ENCODE measurements around the gene GPATCH2L.

Gene GPATCH2L

DNA sequence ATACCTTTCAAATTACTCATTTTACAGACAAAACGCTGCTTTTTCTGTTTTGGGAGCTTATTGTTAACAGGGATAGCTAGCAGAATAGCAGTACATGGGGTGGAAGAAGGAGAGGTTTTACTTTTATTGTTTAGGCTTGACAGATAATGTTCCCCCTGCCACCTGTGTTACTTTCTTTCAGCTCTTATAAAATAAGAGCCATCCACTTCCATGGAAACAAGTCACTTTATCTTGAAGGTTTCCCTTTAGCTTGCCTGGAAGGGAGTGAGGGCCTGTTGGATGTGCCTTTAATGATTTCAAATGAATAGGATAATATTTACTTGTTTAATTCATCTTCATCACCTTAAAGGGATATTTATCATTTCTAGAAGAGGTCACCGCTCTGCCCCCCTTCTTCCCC, 23.3 kb downstream of the GPATCH2L start:
- H3K9me3 ChIP-seq (ENCODE audit: low read length), result no peaks in the 10 kb centered on the region
- TF ChIP-seq EZH2 (IDR thresholded peaks at IDR 0.05; ENCODE audit: borderline replicate concordance, low read length) (no peak), CTCF (IDR thresholded peaks at IDR 0.05; ENCODE audit: low read length) (no peak)
- no peaks in the 10 kb centered on the region for H3K79me2 ChIP-seq (ENCODE audit: insufficient read depth, low read length)
- peaks cover 84% of the 10 kb centered on the region for H3K36me3 ChIP-seq (ENCODE audit: insufficient read depth, low read length)
- H3F3A ChIP-seq (ENCODE audit: insufficient read depth, low read length), result no peaks in the 10 kb centered on the region
- no peaks in the 10 kb centered on the region for H3K4me1 ChIP-seq (ENCODE audit: insufficient read depth, low read length, severe bottlenecking)
- no peak overlapping the region for H3K27ac ChIP-seq (ENCODE audit: low read depth, low read length, poor library complexity, severe bottlenecking)
- no peak overlapping the region for H3K4me2 ChIP-seq (ENCODE audit: low read length)
- no peak overlapping the region for H3K9ac ChIP-seq (ENCODE audit: low read length)
- H3K4me3 ChIP-seq (ENCODE audit: low read depth, low read length, poor library complexity, severe bottlenecking), result no peak overlapping the region
- no peaks in the 10 kb centered on the region for H3K9me2 ChIP-seq (ENCODE audit: low read depth, low read length)
- no peaks in the 10 kb centered on the region for H3K27me3 ChIP-seq (ENCODE audit: insufficient read depth, low read length)
- H2AFZ ChIP-seq (ENCODE audit: low read length), result no peak overlapping the region
- H4K20me1 ChIP-seq (ENCODE audit: insufficient read depth, low read length), result no peaks in the 10 kb centered on the region

DNA sequence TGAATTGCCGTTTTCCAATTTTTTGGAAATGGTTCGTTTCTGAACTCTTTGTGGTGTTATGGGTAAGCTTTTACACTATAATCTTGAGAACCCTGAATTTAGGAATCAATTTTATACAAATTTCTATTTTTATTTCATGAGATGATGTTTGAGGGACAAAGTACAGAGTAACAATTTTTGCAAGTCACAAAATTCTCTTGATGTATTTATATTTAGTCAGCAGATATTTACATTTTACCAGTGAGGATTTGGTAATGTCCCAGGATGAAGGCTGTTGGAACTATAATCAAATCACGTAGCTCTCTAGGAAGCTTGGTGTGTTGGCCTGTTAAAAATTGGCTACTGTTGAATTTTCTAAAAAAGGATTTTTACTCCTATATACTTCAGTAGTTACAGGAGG, 24.2 kb downstream of the GPATCH2L start:
- H3K79me2 ChIP-seq (ENCODE audit: insufficient read depth, low read length), result no peaks in the 10 kb centered on the region
- no peak overlapping the region for H3K4me3 ChIP-seq (ENCODE audit: low read depth, low read length, poor library complexity, severe bottlenecking)
- H3F3A ChIP-seq (ENCODE audit: insufficient read depth, low read length), result no peaks in the 10 kb centered on the region
- H4K20me1 ChIP-seq (ENCODE audit: insufficient read depth, low read length), result no peaks in the 10 kb centered on the region
- H3K9me3 ChIP-seq (ENCODE audit: low read length), result no peaks in the 10 kb centered on the region
- H3K36me3 ChIP-seq (ENCODE audit: insufficient read depth, low read length), result peaks cover 83% of the 10 kb centered on the region
- H2AFZ ChIP-seq (ENCODE audit: low read length), result no peak overlapping the region
- H3K9me2 ChIP-seq (ENCODE audit: low read depth, low read length), result no peaks in the 10 kb centered on the region
- no peaks in the 10 kb centered on the region for H3K4me1 ChIP-seq (ENCODE audit: insufficient read depth, low read length, severe bottlenecking)
- H3K27ac ChIP-seq (ENCODE audit: low read depth, low read length, poor library complexity, severe bottlenecking), result no peak overlapping the region
- no peak overlapping the region for H3K9ac ChIP-seq (ENCODE audit: low read length)
- TF ChIP-seq CTCF (IDR thresholded peaks at IDR 0.05; ENCODE audit: low read length) (no peak), EZH2 (IDR thresholded peaks at IDR 0.05; ENCODE audit: borderline replicate concordance, low read length) (no peak)
- no peak overlapping the region for H3K4me2 ChIP-seq (ENCODE audit: low read length)
- no peaks in the 10 kb centered on the region for H3K27me3 ChIP-seq (ENCODE audit: insufficient read depth, low read length)

DNA sequence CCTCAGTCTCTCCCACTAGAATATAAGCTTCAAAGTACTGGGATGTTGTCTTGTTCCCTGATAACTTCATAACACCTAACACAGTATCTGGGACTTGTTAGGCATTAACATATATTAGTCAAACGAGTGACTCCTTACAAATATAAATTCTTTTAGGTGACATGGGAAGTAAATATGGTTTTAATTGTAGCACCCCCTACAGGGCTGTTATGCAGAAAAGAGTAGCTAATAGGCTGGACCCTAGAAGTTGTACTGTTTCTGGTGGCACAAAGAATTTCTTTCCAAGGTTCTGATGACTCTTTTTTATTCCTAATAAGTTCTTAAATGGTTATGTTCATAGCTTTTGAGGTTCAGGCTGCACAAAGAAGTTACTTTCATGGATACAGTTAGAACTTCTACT, 29.8 kb downstream of the GPATCH2L start:
- TF ChIP-seq CTCF (IDR thresholded peaks at IDR 0.05; ENCODE audit: low read length) (peak; percentile 52), EZH2 (IDR thresholded peaks at IDR 0.05; ENCODE audit: borderline replicate concordance, low read length) (no peak)
- peaks cover 83% of the 10 kb centered on the region for H3K36me3 ChIP-seq (ENCODE audit: insufficient read depth, low read length)

More for the DNA sequence above, 29.8 kb downstream of the GPATCH2L start:
- H3K9me2 ChIP-seq (ENCODE audit: low read depth, low read length), result no peaks in the 10 kb centered on the region
- H3K4me2 ChIP-seq (ENCODE audit: low read length), result no peak overlapping the region
- H3F3A ChIP-seq (ENCODE audit: insufficient read depth, low read length), result no peaks in the 10 kb centered on the region
- H2AFZ ChIP-seq (ENCODE audit: low read length), result no peak overlapping the region
- no peaks in the 10 kb centered on the region for H4K20me1 ChIP-seq (ENCODE audit: insufficient read depth, low read length)
- no peak overlapping the region for H3K4me3 ChIP-seq (ENCODE audit: low read depth, low read length, poor library complexity, severe bottlenecking)
- no peak overlapping the region for H3K9ac ChIP-seq (ENCODE audit: low read length)
- no peaks in the 10 kb centered on the region for H3K9me3 ChIP-seq (ENCODE audit: low read length)
- no peaks in the 10 kb centered on the region for H3K4me1 ChIP-seq (ENCODE audit: insufficient read depth, low read length, severe bottlenecking)
- peaks cover 4% of the 10 kb centered on the region; the same call in 1 of the 2 replicates for H3K79me2 ChIP-seq (ENCODE audit: insufficient read depth, low read length)
- H3K27me3 ChIP-seq (ENCODE audit: insufficient read depth, low read length), result no peaks in the 10 kb centered on the region
- no peak overlapping the region for H3K27ac ChIP-seq (ENCODE audit: low read depth, low read length, poor library complexity, severe bottlenecking)

Measured in OCI-LY1 (cell line).